DOHH2 (cell line): ENCODE data around the gene IL17F.

Experiments
- EZH2phosphoT487 ChIP-seq: fragments of 200-600 bp; sonication (generic); IDR thresholded peaks from 2 replicates; pipeline ENCODE4 v1.6.1; 2017; ENCODE audit warnings: borderline replicate concordance, mild to moderate bottlenecking, antibody characterized with exemption, low read length, moderate library complexity, mixed read lengths
- TF ChIP-seq, protein P1 (sequence below): fragments of 200-600 bp; sonication (generic); IDR thresholded peaks from one replicate; pipeline ENCODE4 v1.5.1; 2014; ENCODE audit warnings: antibody characterized with exemption, mild to moderate bottlenecking, low read depth, low read length; ENCODE audit not compliant: poor library complexity, severe bottlenecking

GRCh38 chr6:52285177-52286068, 41.1 kb upstream of the IL17F start:
- TF ChIP-seq, protein P1, sequence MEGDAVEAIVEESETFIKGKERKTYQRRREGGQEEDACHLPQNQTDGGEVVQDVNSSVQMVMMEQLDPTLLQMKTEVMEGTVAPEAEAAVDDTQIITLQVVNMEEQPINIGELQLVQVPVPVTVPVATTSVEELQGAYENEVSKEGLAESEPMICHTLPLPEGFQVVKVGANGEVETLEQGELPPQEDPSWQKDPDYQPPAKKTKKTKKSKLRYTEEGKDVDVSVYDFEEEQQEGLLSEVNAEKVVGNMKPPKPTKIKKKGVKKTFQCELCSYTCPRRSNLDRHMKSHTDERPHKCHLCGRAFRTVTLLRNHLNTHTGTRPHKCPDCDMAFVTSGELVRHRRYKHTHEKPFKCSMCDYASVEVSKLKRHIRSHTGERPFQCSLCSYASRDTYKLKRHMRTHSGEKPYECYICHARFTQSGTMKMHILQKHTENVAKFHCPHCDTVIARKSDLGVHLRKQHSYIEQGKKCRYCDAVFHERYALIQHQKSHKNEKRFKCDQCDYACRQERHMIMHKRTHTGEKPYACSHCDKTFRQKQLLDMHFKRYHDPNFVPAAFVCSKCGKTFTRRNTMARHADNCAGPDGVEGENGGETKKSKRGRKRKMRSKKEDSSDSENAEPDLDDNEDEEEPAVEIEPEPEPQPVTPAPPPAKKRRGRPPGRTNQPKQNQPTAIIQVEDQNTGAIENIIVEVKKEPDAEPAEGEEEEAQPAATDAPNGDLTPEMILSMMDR: peak; percentile 48
- no peak for TF ChIP-seq EZH2phosphoT487
